Transverse colon (tissue), 4 donors: Measurements from ENCODE around the gene BCOR. TPM values are rescaled to one million over a fixed set of nuclear protein-coding genes. Genes with fewer than 3 reads are reported as not detected.

Experiments used
- DNase-seq: peaks from one replicate; pipeline ENCODE4 v3.0.0-alpha.2; 2019
- H3K27ac ChIP-seq, 4 donors: fragments of 200-600 bp; sonication (generic); 2 replicates each; pipeline ENCODE4 v1.5.1; 2016 to 2018; ENCODE audit warnings: inconsistent platforms in 4 of 4
- H3K27me3 ChIP-seq: fragments of 200-600 bp; sonication (generic); 2 replicates; pipeline ENCODE4 v1.5.1; 2017; ENCODE audit warnings: inconsistent platforms
- H3K36me3 ChIP-seq, 4 donors: fragments of 200-600 bp; sonication (generic); 2 replicates each; pipeline ENCODE4 v1.5.1; 2017 to 2019; ENCODE audit warnings: inconsistent platforms in 4 of 4
- H3K4me1 ChIP-seq, 4 donors: fragments of 200-600 bp; sonication (generic); 2 replicates each; pipeline ENCODE4 v1.5.1; 2017 to 2020; ENCODE audit warnings: inconsistent platforms in 4 of 4
- H3K4me3 ChIP-seq, 4 donors: fragments of 200-600 bp; sonication (generic); 1 replicate in 1 of 4; 2 replicates in 3 of 4; pipeline versions ENCODE4 v1.5.1 to v1.6.1; 2017 to 2019; ENCODE audit warnings: inconsistent platforms in 4 of 4
- H3K9me3 ChIP-seq, 2 donors: fragments of 200-600 bp; sonication (generic); 2 replicates each; pipeline ENCODE4 v1.5.1; 2017 to 2019; ENCODE audit warnings: inconsistent platforms in 2 of 2
- CTCF ChIP-seq, 5 experiments: fragments of 200-600 bp in 3 of 5; fragments of 450-650 bp in 2 of 5; sonication (generic) in 3 of 5; IDR thresholded peaks; 1 replicate in 2 of 5; 2 replicates in 3 of 5; pipeline ENCODE4 v1.5.1; 2016 to 2017; ENCODE audit warnings: antibody characterized with exemption in 5 of 5, inconsistent platforms in 3 of 5, mild to moderate bottlenecking in 2 of 5, moderate library complexity in 1 of 5
- EP300 ChIP-seq: sonication (generic); formaldehyde crosslinking; IDR thresholded peaks from one replicate; pipeline ENCODE4 v1.6.1; 2017; ENCODE audit warnings: antibody characterized with exemption, low read depth
- POLR2A ChIP-seq: fragments of 450-650 bp; IDR thresholded peaks from one replicate; pipeline ENCODE4 v1.6.1; 2016; ENCODE audit warnings: antibody characterized with exemption, mild to moderate bottlenecking, moderate library complexity
- POLR2AphosphoS5 ChIP-seq, 3 donors: sonication (generic); formaldehyde crosslinking; IDR thresholded peaks; one replicate each; pipeline ENCODE4 v1.6.1; 2016; ENCODE audit warnings: antibody characterized with exemption in 3 of 3
- WGBS, 2 donors: methylation state at CpG; one replicate each; pipeline ENCODE4 v1.1.5; 2018; ENCODE audit warnings: low coverage in 1 of 2; 5-methylcytosine and 5-hydroxymethylcytosine counted together
- in situ Hi-C, 4 donors: fragments of 200-750 bp; cut with MboI; loops; one replicate each; pipeline versions ENCODE4 v1.15.0 to v1.15.1; 2017; ENCODE audit warnings: low sequenced_read_pairs in 3 of 4, low pct_ligation_motif_present in 1 of 4, low pct_unique_long_range_greater_than_20kb in 1 of 4
- intact Hi-C: fragments of 100-400 bp; cut with DNase I; formaldehyde crosslinking; loops from one replicate; pipeline ENCODE4 v1.15.1; 2023; ENCODE audit warnings: low total_unique reads
- total RNA-seq, 4 donors: library from RNA; depleted of rRNA; stranded (reverse); fragments of >200 nt; gene quantifications; one replicate each; pipeline ENCODE4 v1.1.0, GENCODE V29; 2016

Gene BCOR
- total RNA-seq, 4 donors from 2014 or later: 17.9 to 27.8 (median 20.4) TPM

- H3K36me3 ChIP-seq: no peaks in the 10 kb centered on the region
- H3K4me3 ChIP-seq: no peak overlapping the region
- no peak for DNase-seq
- no peaks in the 10 kb centered on the region for H3K27me3 ChIP-seq
- peak overlapping the region; percentile 91 to 95 (median 94) for H3K27ac ChIP-seq
- intact Hi-C loops: no loop called here
- TF ChIP-seq EP300: no peak
- no peak for TF ChIP-seq CTCF (IDR thresholded peaks at IDR 0.05)
- no peak for TF ChIP-seq POLR2A
- TF ChIP-seq POLR2AphosphoS5 (IDR thresholded peaks at IDR 0.05): no peak
- H3K4me1 ChIP-seq: peaks cover 2 to 34% (median 13%) of the 10 kb centered on the region in 4 donors
- in situ Hi-C loops: no loop called here
- 62 to 90% methylated on average over 2 to 31 of the region's 31 CpGs for WGBS, 2 donors
- no peaks in the 10 kb centered on the region for H3K9me3 ChIP-seq
Observed at GRCh38 chrX:40100537-40101429, 3.0 kb upstream of the BCOR start.

- Histone ChIP-seq H3K36me3 (no peaks in the 10 kb centered on the region), H3K27ac (peak overlapping the region; percentile 91 to 95 (median 94)), H3K9me3 (no peaks in the 10 kb centered on the region), H3K4me3 (no peak overlapping the region), H3K27me3 (no peaks in the 10 kb centered on the region), H3K4me1 (peaks cover 2 to 28% (median 12%) of the 10 kb centered on the region in 4 donors)
- DNase-seq: peak; percentile 34
- no peak for TF ChIP-seq POLR2A
- intact Hi-C loops: no loop called here
- in situ Hi-C loops: no loop called here
- 34% methylated on average over 21 of the region's 21 CpGs; no CpG with 5 or more reads in 1 of the 2 donors for WGBS, 2 donors
Observed at GRCh38 chrX:40100141-40100536, 2.4 kb upstream of the BCOR start.

GRCh38 chrX:40099055-40099958, 1.5 kb upstream of the BCOR start:
- Histone ChIP-seq H3K36me3 (no peaks in the 10 kb centered on the region), H3K27ac (peak overlapping the region; percentile 91 to 95 (median 94)), H3K4me3 (peak overlapping the region; percentile 40 to 87 (median 77)), H3K4me1 (peaks cover 2 to 25% (median 11%) of the 10 kb centered on the region in 4 donors), H3K9me3 (no peaks in the 10 kb centered on the region), H3K27me3 (no peaks in the 10 kb centered on the region)
- intact Hi-C loops (loop anchor here (5.0 kb wide), 3 partner anchors 53 to 87 kb away; no protein-coding TSS in a partner anchor), in situ Hi-C loops (no loop called here)
- TF ChIP-seq POLR2AphosphoS5 (IDR thresholded peaks at IDR 0.05): peak in 1 of 3 donors; percentile 14
- no peak for TF ChIP-seq POLR2A
- TF ChIP-seq CTCF (IDR thresholded peaks at IDR 0.05): no peak
- TF ChIP-seq EP300: no peak
- 0 to 27% methylated on average over 1 to 37 of the region's 49 CpGs for WGBS, 2 donors
- DNase-seq: peak; percentile 66

- no peaks in the 10 kb centered on the region for H3K27me3 ChIP-seq
- H3K36me3 ChIP-seq: no peaks in the 10 kb centered on the region
- peak overlapping the region; percentile 91 to 95 (median 94) for H3K27ac ChIP-seq
- TF ChIP-seq CTCF (IDR thresholded peaks at IDR 0.05) (no peak), POLR2AphosphoS5 (IDR thresholded peaks at IDR 0.05) (peak in 2 of 3 donors; percentile 48 to 55), POLR2A (peak; percentile 67)
- H3K9me3 ChIP-seq: no peaks in the 10 kb centered on the region
- in situ Hi-C loops (no loop called here), intact Hi-C loops (loop anchor here (5.0 kb wide), 3 partner anchors 54 to 86 kb away; no protein-coding TSS in a partner anchor)
- H3K4me3 ChIP-seq: peak overlapping the region; percentile 40 to 87 (median 77)
- 30% methylated on average over 48 of the region's 75 CpGs; no CpG with 5 or more reads in 1 of the 2 donors for WGBS, 2 donors
- peak; percentile 58 for DNase-seq
- H3K4me1 ChIP-seq: peaks cover 2 to 25% (median 19%) of the 10 kb centered on the region in 4 donors
Observed at GRCh38 chrX:40098264-40099054, 701 bp upstream of the BCOR start.
